Measurements from ENCODE around the gene RRAS2.

The RRAS2 gene

DNA sequence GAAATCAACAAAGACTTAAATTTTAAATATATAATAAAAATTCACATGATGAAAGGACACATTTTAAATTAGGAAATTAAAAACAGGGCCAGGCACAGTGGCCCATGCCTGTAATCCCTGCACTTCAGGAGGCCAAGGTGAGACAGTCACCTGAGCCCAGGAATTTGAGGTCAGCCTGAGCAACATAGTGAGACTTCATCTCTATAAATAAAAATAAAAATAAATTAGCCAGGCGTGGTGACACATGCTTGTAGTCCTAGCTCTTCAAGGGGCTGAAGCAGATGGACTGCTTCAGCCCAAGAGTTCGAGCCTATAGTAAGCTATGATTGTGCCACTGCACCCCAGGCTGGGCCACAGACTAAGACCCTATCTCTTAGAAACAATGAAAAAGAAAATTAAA is 29.3 kb downstream of the RRAS2 start:
- DNase-seq (ENCODE audit: low read depth in 1 of 2, low spot score in 1 of 2), result no peak
- TF ChIP-seq GABPA (IDR thresholded peaks at IDR 0.05; ENCODE audit: low read depth) (no peak), SPI1 (IDR thresholded peaks at IDR 0.05; ENCODE audit: borderline replicate concordance, low read depth) (no peak), POLR2AphosphoS5 (IDR thresholded peaks at IDR 0.05; ENCODE audit: low read depth) (no peak)
- TF ChIP-seq, protein P1, sequence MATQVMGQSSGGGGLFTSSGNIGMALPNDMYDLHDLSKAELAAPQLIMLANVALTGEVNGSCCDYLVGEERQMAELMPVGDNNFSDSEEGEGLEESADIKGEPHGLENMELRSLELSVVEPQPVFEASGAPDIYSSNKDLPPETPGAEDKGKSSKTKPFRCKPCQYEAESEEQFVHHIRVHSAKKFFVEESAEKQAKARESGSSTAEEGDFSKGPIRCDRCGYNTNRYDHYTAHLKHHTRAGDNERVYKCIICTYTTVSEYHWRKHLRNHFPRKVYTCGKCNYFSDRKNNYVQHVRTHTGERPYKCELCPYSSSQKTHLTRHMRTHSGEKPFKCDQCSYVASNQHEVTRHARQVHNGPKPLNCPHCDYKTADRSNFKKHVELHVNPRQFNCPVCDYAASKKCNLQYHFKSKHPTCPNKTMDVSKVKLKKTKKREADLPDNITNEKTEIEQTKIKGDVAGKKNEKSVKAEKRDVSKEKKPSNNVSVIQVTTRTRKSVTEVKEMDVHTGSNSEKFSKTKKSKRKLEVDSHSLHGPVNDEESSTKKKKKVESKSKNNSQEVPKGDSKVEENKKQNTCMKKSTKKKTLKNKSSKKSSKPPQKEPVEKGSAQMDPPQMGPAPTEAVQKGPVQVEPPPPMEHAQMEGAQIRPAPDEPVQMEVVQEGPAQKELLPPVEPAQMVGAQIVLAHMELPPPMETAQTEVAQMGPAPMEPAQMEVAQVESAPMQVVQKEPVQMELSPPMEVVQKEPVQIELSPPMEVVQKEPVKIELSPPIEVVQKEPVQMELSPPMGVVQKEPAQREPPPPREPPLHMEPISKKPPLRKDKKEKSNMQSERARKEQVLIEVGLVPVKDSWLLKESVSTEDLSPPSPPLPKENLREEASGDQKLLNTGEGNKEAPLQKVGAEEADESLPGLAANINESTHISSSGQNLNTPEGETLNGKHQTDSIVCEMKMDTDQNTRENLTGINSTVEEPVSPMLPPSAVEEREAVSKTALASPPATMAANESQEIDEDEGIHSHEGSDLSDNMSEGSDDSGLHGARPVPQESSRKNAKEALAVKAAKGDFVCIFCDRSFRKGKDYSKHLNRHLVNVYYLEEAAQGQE (IDR thresholded peaks at IDR 0.05; ENCODE audit: insufficient replicate concordance, low read depth), result no peak
- TF ChIP-seq, protein P2, sequence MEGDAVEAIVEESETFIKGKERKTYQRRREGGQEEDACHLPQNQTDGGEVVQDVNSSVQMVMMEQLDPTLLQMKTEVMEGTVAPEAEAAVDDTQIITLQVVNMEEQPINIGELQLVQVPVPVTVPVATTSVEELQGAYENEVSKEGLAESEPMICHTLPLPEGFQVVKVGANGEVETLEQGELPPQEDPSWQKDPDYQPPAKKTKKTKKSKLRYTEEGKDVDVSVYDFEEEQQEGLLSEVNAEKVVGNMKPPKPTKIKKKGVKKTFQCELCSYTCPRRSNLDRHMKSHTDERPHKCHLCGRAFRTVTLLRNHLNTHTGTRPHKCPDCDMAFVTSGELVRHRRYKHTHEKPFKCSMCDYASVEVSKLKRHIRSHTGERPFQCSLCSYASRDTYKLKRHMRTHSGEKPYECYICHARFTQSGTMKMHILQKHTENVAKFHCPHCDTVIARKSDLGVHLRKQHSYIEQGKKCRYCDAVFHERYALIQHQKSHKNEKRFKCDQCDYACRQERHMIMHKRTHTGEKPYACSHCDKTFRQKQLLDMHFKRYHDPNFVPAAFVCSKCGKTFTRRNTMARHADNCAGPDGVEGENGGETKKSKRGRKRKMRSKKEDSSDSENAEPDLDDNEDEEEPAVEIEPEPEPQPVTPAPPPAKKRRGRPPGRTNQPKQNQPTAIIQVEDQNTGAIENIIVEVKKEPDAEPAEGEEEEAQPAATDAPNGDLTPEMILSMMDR (IDR thresholded peaks at IDR 0.05; ENCODE audit: insufficient read depth, low read length), result no peak
- H3K27me3 ChIP-seq (ENCODE audit: insufficient read depth, poor library complexity, severe bottlenecking), result no peaks in the 10 kb centered on the region
- no peak overlapping the region for H3K27ac ChIP-seq (replicated peaks)
- H3K4me3 ChIP-seq (replicated peaks; ENCODE audit: insufficient read depth, low read length), result no peak overlapping the region

DNA sequence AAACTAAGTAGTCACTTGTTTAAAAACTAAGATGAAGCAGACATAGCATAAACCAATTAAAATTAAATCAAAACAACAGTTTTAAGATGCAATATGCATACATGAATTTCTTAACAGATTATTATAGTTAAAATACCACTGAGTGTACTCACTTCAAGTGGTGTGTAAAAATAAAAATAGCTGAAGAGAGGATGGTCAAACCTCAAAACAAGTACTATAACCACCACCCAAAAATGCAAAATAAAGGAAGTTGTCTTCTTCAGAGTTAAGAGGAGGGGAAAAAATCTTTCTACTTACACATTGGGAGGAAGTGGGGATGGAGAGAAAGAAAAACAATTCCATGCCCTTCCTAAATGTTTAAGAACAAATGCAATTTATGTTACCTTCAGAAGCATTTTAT is 31.9 kb downstream of the RRAS2 start:
- DNase-seq (ENCODE audit: low read depth in 1 of 2, low spot score in 1 of 2), result no peak
- no peak overlapping the region for H3K4me3 ChIP-seq (replicated peaks; ENCODE audit: insufficient read depth, low read length)
- no peak overlapping the region for H3K27ac ChIP-seq (replicated peaks)
- TF ChIP-seq, protein P1 (IDR thresholded peaks at IDR 0.05; ENCODE audit: insufficient replicate concordance, low read depth), result no peak
- TF ChIP-seq POLR2AphosphoS5 (IDR thresholded peaks at IDR 0.05; ENCODE audit: low read depth) (no peak), SPI1 (IDR thresholded peaks at IDR 0.05; ENCODE audit: borderline replicate concordance, low read depth) (no peak), GABPA (IDR thresholded peaks at IDR 0.05; ENCODE audit: low read depth) (no peak)
- TF ChIP-seq, protein P2 (IDR thresholded peaks at IDR 0.05; ENCODE audit: insufficient read depth, low read length), result no peak
- H3K27me3 ChIP-seq (ENCODE audit: insufficient read depth, poor library complexity, severe bottlenecking), result no peaks in the 10 kb centered on the region

DNA sequence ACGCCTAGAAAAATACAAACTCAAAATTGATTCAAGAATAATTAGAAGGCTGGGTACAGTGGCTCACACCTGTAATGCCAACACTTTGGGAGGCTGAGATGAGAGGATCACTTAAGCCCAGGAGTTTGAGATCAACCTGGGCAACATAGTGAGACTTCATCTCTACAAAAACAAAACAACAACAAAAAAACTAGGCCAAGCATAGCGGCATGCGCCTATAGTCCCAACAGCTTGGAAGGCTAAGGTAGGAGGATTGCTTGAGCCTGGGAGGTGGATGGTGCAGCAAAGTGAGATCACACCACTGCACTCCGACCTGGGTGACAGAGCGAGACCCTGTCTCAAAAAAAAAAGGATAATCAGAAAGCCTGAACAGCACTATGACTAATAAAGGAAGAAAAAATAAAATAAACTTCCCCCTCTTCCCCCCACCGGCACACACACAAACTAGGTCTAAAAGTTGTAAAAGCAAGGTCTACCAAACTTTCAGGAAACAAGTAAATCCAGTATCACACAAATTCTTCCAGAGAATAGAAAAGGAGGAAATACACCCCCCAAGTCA is 35.8 kb downstream of the RRAS2 start:
- H3K4me3 ChIP-seq (replicated peaks; ENCODE audit: insufficient read depth, low read length), result no peak overlapping the region
- TF ChIP-seq GABPA (IDR thresholded peaks at IDR 0.05; ENCODE audit: low read depth) (no peak), SPI1 (IDR thresholded peaks at IDR 0.05; ENCODE audit: borderline replicate concordance, low read depth) (no peak), POLR2AphosphoS5 (IDR thresholded peaks at IDR 0.05; ENCODE audit: low read depth) (no peak)
- TF ChIP-seq, protein P2 (IDR thresholded peaks at IDR 0.05; ENCODE audit: insufficient read depth, low read length), result no peak
- TF ChIP-seq, protein P1 (IDR thresholded peaks at IDR 0.05; ENCODE audit: insufficient replicate concordance, low read depth), result no peak
- no peak overlapping the region for H3K27ac ChIP-seq (replicated peaks)
- no peak for DNase-seq (ENCODE audit: low read depth in 1 of 2, low spot score in 1 of 2)
- H3K27me3 ChIP-seq (ENCODE audit: insufficient read depth, poor library complexity, severe bottlenecking), result peaks cover 4% of the 10 kb centered on the region

Measured in HL-60 (cell line).